Neural progenitor cell (in vitro differentiated cells): ENCODE results near the gene PPP2R2C.

ENCODE experiments used
- CTCF ChIP-seq: fragments of 200-600 bp; sonication (generic); IDR thresholded peaks from 2 replicates; pipeline ENCODE4 v1.5.1; 2017; ENCODE audit warnings: antibody characterized with exemption, mild to moderate bottlenecking
- EZH2 ChIP-seq: fragments of 200-600 bp; sonication (generic); IDR thresholded peaks from 2 replicates; pipeline ENCODE4 v1.6.1; 2017; ENCODE audit warnings: antibody characterized with exemption, mild to moderate bottlenecking, moderate library complexity
- EZH2phosphoT487 ChIP-seq: fragments of 200-600 bp; sonication (generic); IDR thresholded peaks from 2 replicates; pipeline ENCODE4 v1.6.1; 2017; ENCODE audit warnings: antibody characterized with exemption

- no peak for TF ChIP-seq CTCF
- no peak for TF ChIP-seq EZH2
- no peak for TF ChIP-seq EZH2phosphoT487
Measured at GRCh38 chr4:6369924-6370645, 102.3 kb downstream of the PPP2R2C start.
